Measurements from ENCODE around the gene TBC1D8B. TPM values are rescaled to one million over a fixed set of nuclear protein-coding genes. Genes with fewer than 3 reads are reported as not detected.

The TBC1D8B gene
- total RNA-seq: 11.1 and 14.4 TPM in 2 replicates

GRCh38 chrX:106802388-106803275 lies at the start of gene TBC1D8B:
TSS of gene TBC1D8B (plus strand) at chrX:106802673. CDS start at chrX:106802854, 181 bp downstream.

GRCh38 chrX:106903291-106903824 lies 100.9 kb downstream of the TBC1D8B start, which contains the start of gene RIPPLY1:
TSS of gene RIPPLY1 (minus strand) at chrX:106903341. CDS start at chrX:106903287, 54 bp downstream.

GRCh38 chrX:106919932-106920452 lies 117.5 kb downstream of the TBC1D8B start, which contains the start of gene CLDN2:
TSS of gene CLDN2 (plus strand) at chrX:106920402. CDS start at chrX:106928229, 7,827 bp downstream.

Other genes starting within 250 kb of the TBC1D8B start
- gene RADX, start 190.7 kb upstream of the TBC1D8B start, total RNA-seq: 1.00 and 1.0 TPM in 2 replicates
- gene RNF128, start 76.0 kb upstream of the TBC1D8B start, total RNA-seq: 2.4 and 5.7 TPM in 2 replicates
- 0.14 TPM in 1 of 2 replicates, not detected in the other for gene RIPPLY1, start 100.7 kb downstream of the TBC1D8B start, total RNA-seq
- not detected in 2 replicates for gene CLDN2, start 117.7 kb downstream of the TBC1D8B start, total RNA-seq
- gene MORC4, start 197.5 kb downstream of the TBC1D8B start, total RNA-seq: 42.8 and 48.5 TPM in 2 replicates